A673 (cell line): ENCODE data around the gene OXNAD1. TPM values are rescaled to one million over a fixed set of nuclear protein-coding genes. Genes with fewer than 3 reads are reported as not detected.

Source experiments
- BruUV-seq: library from RNA; stranded (reverse); fragments of 400-500 nt; replicated peaks from 2 replicates; lab custom pipeline; 2021; lab: Mats Ljungman, UMichigan
- CTCF ChIA-PET: fragments of 300-600 bp; sonication (Branson Sonifier 250); formaldehyde crosslinking; loops from one replicate; lab custom pipeline; 2022; ENCODE audit warnings: antibody characterized with exemption; lab: Charles Lee
- POLR2A ChIA-PET: fragments of 300-600 bp; sonication (Branson Sonifier 250); formaldehyde crosslinking; loops from one replicate; lab custom pipeline; 2022; ENCODE audit warnings: antibody characterized with exemption; ENCODE audit not compliant: low non-redundant PET; lab: Charles Lee
- DNase-seq: peaks from one replicate; pipeline ENCODE4 v3.0.0-alpha.2; 2015; ENCODE audit warnings: low spot score
- H3K27ac ChIP-seq: fragments of 200-600 bp; sonication (generic); 2 replicates; pipeline ENCODE4 v1.5.1; 2016; ENCODE audit warnings: mixed run types, low read depth, mild to moderate bottlenecking, mixed read lengths, antibody characterized with exemption, low read length; ENCODE audit not compliant: poor library complexity, severe bottlenecking
- H3K27me3 ChIP-seq: fragments of 200-600 bp; sonication (generic); replicated peaks from 2 replicates; pipeline ENCODE4 v1.6.1; 2017; ENCODE audit warnings: mixed run types, low read depth, mild to moderate bottlenecking, mixed read lengths, antibody characterized with exemption, low read length; ENCODE audit not compliant: insufficient read depth, poor library complexity
- H3K36me3 ChIP-seq: fragments of 200-600 bp; sonication (generic); 2 replicates; pipeline ENCODE4 v1.6.1; 2016; ENCODE audit warnings: mixed run types, mild to moderate bottlenecking, mixed read lengths, antibody characterized with exemption, low read length; ENCODE audit not compliant: insufficient read depth, poor library complexity, severe bottlenecking
- H3K4me1 ChIP-seq: fragments of 200-600 bp; sonication (generic); 2 replicates; pipeline ENCODE4 v1.6.1; 2017; ENCODE audit warnings: mixed run types, mild to moderate bottlenecking, mixed read lengths, antibody characterized with exemption, low read length; ENCODE audit not compliant: insufficient read depth, poor library complexity, severe bottlenecking
- H3K4me3 ChIP-seq: fragments of 200-600 bp; sonication (generic); 2 replicates; pipeline ENCODE4 v1.5.1; 2016; ENCODE audit warnings: low read depth, mixed run types, mild to moderate bottlenecking, mixed read lengths, low read length; ENCODE audit not compliant: poor library complexity, severe bottlenecking
- H3K9me3 ChIP-seq: fragments of 200-600 bp; sonication (generic); 2 replicates; pipeline ENCODE4 v1.6.1; 2016; ENCODE audit warnings: mixed run types, low read depth, mild to moderate bottlenecking, mixed read lengths, antibody characterized with exemption, low read length; ENCODE audit not compliant: poor library complexity, severe bottlenecking
- EZH2 ChIP-seq: fragments of 200-600 bp; sonication (generic); IDR thresholded peaks from 2 replicates; pipeline ENCODE4 v1.6.1; 2017; ENCODE audit warnings: borderline replicate concordance, low read depth, mild to moderate bottlenecking, mixed read lengths, antibody characterized with exemption, low read length; ENCODE audit not compliant: poor library complexity, severe bottlenecking
- intact Hi-C: fragments of 100-400 bp; cut with micrococcal nuclease; formaldehyde crosslinking; loops from one replicate; pipeline ENCODE4 v1.10.0; 2022; ENCODE audit not compliant: unreplicated experiment
- total RNA-seq: library from RNA; stranded (reverse); gene quantifications from 2 replicates; pipeline ENCODE4 v1.2.3, GENCODE V29; 2021
- TF ChIP-seq, protein P1 (sequence below): fragments of 300-800, 200-600 bp; sonication (generic); conservative IDR thresholded peaks from 2 replicates; pipeline ENCODE4 v1.5.1; 2017; ENCODE audit warnings: low read depth, mild to moderate bottlenecking, antibody characterized with exemption, low read length, moderate library complexity, mixed read lengths

OXNAD1 gene
- total RNA-seq, 1 experiment from 2014 or later: 21.5 TPM

DNA sequence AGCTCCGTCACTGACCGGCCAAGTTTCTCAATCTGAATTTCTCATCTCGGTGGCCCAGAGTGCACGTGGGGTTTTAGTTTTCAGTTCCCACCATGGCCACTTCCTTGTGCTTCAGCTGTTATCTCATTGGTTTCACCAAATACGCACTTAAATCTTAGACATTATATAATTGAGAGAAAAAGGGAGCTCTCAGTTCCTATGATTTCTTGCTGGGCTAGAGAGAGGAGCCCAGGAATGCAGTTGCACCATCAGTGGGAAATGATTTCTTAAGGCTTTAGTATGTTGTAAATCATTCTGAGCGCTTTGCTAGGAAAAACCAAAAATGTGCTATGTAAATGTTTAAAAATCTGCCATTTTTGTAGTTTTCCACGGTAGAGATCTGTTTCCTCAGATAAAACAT lies 53.2 kb downstream of the OXNAD1 start:
- no peak overlapping the region for H3K4me3 ChIP-seq
- DNase-seq: no peak
- no peaks in the 10 kb centered on the region for H3K9me3 ChIP-seq
- no peaks in the 10 kb centered on the region for H3K27me3 ChIP-seq
- TF ChIP-seq, protein P1, sequence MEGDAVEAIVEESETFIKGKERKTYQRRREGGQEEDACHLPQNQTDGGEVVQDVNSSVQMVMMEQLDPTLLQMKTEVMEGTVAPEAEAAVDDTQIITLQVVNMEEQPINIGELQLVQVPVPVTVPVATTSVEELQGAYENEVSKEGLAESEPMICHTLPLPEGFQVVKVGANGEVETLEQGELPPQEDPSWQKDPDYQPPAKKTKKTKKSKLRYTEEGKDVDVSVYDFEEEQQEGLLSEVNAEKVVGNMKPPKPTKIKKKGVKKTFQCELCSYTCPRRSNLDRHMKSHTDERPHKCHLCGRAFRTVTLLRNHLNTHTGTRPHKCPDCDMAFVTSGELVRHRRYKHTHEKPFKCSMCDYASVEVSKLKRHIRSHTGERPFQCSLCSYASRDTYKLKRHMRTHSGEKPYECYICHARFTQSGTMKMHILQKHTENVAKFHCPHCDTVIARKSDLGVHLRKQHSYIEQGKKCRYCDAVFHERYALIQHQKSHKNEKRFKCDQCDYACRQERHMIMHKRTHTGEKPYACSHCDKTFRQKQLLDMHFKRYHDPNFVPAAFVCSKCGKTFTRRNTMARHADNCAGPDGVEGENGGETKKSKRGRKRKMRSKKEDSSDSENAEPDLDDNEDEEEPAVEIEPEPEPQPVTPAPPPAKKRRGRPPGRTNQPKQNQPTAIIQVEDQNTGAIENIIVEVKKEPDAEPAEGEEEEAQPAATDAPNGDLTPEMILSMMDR: no peak
- no peak for TF ChIP-seq EZH2
- H3K36me3 ChIP-seq: no peaks in the 10 kb centered on the region
- no TSS peak for BruUV-seq
- intact Hi-C loops: no loop called here
- no peak overlapping the region for H3K27ac ChIP-seq
- CTCF ChIA-PET: no interaction called here
- H3K4me1 ChIP-seq: no peaks in the 10 kb centered on the region
- POLR2A ChIA-PET: no interaction called here

DNA sequence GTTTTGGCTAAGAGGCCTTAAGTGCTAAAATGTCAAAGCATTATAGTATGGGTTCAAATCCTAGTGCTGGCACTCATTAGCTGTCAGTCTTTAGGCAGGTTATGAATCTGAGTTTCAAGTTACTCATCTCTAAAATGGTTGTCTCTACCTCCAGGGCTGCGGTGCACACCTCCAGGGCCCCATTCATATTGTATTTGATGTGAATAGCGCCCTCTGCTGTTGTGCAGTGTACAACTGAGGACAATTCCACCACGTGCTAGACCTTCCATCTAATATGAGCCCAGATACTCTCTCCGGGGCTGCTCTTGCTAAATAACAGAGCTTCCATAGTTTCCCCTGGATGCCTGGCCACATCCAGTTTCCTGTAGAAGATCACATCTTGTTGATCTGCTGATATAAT lies 54.3 kb downstream of the OXNAD1 start:
- no peaks in the 10 kb centered on the region for H3K4me1 ChIP-seq
- TF ChIP-seq, protein P1: peak; percentile 71
- no peak for TF ChIP-seq EZH2
- BruUV-seq: no TSS peak
- ChIA-PET CTCF (no interaction called here), POLR2A (no interaction called here)
- H3K4me3 ChIP-seq: no peak overlapping the region
- H3K27me3 ChIP-seq: no peaks in the 10 kb centered on the region
- intact Hi-C loops: no loop called here
- no peak overlapping the region for H3K27ac ChIP-seq
- DNase-seq: peak; percentile 29
- no peaks in the 10 kb centered on the region for H3K9me3 ChIP-seq
- no peaks in the 10 kb centered on the region for H3K36me3 ChIP-seq

DNA sequence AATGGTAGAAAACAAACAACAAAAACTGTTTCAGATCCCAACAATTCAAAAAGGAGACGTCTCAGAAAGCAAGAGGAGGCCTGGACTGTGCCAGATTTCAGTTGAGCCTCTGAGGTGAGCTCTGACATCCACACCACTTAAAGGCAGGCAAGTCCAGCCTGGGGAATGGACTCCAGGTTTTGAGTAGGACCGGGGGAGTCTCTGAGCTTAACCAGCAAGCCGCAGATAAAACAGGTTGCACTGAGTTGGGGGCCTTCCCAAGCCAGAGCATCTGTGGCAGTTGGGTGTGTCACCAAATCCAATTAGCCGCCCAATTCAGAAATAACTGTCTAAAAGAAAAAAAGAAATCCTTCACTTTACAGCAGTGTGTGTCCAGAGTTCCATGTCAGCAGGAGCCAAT lies 54.7 kb downstream of the OXNAD1 start:
- CTCF ChIA-PET: interaction anchor here (0.6 kb wide), 1 partner anchor 236 kb away, joined by 3 read pairs; no protein-coding TSS in a partner anchor
- intact Hi-C loops: no loop called here
- POLR2A ChIA-PET: no interaction called here

More for the DNA sequence above, 54.7 kb downstream of the OXNAD1 start:
- no peaks in the 10 kb centered on the region for H3K36me3 ChIP-seq
- TF ChIP-seq, protein P1: no peak; the same call in 1 of the 2 replicates
- no peak for TF ChIP-seq EZH2
- no peak overlapping the region for H3K27ac ChIP-seq
- no peak overlapping the region for H3K4me3 ChIP-seq
- no peaks in the 10 kb centered on the region for H3K4me1 ChIP-seq
- no TSS peak for BruUV-seq
- peak; percentile 15 for DNase-seq
- no peaks in the 10 kb centered on the region for H3K9me3 ChIP-seq
- no peaks in the 10 kb centered on the region for H3K27me3 ChIP-seq
